GM04503 (cell line): Measurements from ENCODE around the gene PLCG2.
"Not testable (repeated sequence)": the region's sequence is repeated elsewhere in the genome, so short reads cannot be mapped to it uniquely, and the experiment has no call there.

Source experiments
- DNase-seq: peaks from one replicate; pipeline ENCODE4 v3.0.0-alpha.2; 2012; ENCODE audit warnings: low read depth

PLCG2 gene

GRCh38 chr16:81778861-81779535, at the start of gene PLCG2:
TSS of gene PLCG2 (plus strand) at chr16:81779291. CDS start at chr16:81785990, 6,699 bp downstream.
- DNase-seq = no peak

DNA sequence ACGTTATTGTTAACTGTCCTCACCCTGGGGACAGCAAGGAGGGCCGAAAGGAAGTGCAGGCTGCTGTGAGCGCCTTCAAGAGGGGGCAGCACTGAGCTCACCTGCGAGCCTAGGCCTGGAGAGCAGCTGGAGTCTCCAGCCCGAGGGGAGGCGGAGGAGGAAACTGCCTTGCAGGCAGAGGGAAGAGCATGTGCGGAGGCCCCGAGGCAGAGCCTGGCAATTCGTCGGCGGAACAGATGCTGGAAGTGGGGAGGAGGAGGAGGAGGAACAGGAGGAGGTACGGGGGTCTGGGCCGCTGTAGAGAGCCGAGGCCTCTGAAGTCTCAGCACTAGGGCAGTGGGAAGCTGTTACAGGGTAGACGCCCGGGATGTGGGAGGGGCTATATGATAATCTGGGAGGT, 49.6 kb upstream of the PLCG2 start:
- no peak for DNase-seq

GRCh38 chr16:81730090-81731051, 48.7 kb upstream of the PLCG2 start:
- DNase-seq = no peak

DNA sequence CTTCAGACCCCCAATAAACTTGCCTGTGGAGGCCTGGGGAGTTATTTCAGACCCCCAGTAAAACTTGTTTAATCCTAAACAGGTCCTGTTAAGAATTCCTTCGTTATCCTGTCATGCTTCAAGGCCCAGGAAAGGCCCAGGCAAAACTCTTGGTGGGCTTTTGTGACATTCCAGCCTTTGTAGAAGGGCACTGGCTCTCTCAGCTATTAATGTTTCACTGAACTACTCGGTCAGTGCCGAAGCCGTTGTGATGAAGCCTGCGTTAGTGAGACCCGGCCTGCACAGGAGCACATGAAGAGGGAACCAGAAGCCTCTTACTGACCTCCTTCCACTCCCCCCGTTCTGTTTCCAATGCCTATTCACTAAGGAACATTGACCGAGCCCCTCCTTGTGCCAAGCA, 47.4 kb upstream of the PLCG2 start:
- DNase-seq = no peak

DNA sequence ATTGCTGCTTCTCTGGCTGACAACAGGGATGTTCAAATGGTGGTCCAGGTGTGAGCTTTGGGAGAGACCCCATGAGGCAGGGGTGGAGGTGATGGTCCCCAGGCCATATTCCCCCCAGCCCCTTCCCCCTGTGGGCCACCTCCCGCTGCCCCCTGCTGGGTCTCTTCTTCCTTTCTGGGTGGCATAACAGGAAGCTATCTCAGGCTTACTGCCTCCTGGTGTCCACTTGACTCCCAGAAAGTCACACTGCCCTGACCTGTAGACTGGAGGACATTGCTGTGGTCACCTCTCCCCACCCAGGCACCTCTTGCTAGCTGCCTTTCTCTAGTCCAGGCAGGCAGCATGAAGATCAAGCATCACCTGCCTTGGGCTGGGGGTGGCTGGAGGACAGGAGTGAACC, 46.4 kb upstream of the PLCG2 start:
- no peak for DNase-seq

- DNase-seq = no peak
Measured at GRCh38 chr16:81733295-81733694, 45.8 kb upstream of the PLCG2 start.

DNA sequence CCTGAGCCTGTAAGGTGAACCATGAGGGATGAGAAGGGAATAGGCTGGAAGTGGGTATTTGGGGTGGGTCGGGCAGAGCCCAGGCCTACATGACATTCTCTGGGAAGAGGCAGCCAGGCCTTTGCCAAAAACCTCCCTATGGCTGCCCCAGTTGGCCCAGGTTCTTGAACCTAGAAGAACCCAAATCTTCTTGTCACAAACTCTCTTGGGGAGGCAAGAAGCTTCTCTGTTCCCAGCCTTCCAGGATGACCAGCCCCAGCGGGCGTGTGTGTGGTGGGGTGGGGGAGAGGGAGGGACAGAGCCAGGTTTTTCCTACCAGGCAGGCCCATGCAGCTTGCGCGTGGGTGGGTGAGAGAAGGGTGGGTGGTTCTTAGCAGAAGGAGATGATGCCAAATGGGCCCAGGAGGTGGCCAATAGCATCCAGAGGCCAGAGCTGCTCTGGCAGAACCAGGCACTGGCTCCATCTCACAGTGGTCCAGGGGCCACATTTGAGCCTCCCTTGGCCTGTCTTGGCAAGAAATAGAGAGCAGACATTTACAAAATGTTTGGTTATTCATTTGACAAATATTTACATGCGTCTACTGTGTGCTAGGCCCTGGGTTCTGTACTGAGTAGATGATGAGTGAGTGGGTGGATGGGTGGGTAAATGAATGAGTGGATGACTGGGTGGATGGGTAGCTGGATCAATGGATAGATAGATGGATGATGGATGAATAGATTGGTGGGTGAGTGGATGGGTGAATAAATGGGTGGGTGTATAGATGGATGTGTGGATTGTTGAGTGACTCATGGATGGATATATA, 44.3 kb upstream of the PLCG2 start:
- no peak for DNase-seq

- DNase-seq = no peak
Measured at GRCh38 chr16:81737885-81738536, 41.1 kb upstream of the PLCG2 start.

DNA sequence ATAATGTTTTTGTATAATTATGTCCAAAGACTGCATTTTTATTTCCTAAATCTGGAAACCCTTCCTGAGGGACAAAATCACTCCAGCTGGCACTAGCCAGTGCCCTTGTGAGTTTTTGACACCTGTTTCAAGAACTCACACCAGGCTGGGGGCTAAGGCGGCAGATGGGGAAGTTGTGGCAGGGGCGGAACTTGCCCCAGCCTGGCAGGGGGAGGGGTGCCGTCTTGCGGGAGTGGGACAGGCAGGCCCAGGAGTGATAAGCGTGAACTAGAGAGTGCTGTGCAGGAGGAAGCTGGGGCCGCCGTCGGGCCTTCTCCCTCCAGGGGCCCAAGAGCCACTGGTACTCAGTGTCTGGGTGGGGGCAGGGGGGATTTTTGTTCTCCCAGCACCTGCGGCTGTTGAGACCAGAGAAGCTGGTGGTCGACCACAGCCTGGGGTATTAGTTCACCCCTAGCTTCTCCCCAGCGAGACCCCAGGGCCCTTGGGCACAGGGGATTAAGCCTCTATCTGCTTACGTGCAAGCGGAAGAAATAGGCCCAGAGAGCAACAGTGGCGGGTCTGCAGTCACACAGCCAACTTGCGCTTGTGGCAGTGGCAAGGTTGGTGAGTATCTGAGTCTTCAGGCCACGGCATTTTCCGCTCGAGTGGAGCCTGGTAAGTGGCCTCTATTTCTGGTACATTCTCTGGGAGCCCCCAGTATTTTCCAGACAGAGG, 40.2 kb upstream of the PLCG2 start:
- DNase-seq = no peak

- no peak for DNase-seq
Measured at GRCh38 chr16:81739503-81739902, 39.6 kb upstream of the PLCG2 start.

- DNase-seq = no peak
Measured at GRCh38 chr16:81740169-81740568, 38.9 kb upstream of the PLCG2 start.

DNA sequence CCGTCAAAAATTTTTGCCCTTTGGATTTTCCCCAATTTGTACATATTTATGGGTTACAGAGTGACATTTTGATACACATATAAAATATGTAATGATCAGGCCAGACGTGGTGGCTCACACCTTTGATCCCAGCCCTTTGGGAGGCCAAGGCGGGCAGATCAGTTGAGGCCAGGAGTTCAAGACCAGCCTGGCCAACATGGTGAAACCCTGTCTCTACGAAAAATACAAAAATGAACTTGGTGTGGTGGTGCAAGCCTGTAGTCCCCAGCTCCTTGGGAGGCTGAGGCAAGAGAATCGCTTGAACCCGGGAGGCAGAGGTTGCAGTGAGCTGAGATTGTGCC, 37.7 kb upstream of the PLCG2 start:
- DNase-seq = not testable (repeated sequence)

- DNase-seq = no peak
Measured at GRCh38 chr16:81744385-81744784, 34.7 kb upstream of the PLCG2 start.

DNA sequence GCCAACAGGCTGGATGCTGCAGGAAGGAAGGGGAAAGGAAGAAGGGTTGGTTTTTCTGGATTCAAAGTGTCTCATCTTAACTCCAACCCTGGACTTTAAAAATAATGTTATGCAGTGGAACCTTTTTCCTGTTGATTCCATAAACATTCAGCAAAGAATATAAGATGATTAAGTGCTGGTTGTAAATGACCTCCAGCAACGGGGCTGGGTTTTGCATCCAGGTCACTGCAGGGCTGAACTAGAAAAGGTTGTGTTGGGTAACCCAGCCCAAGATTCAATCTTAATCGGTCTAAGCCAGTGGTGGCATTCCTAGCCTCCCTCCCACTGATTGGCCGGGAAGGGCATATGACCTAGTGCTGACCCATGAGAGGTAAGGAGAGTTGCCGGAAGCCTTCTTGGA, 34.2 kb upstream of the PLCG2 start:
- DNase-seq = no peak

- no peak for DNase-seq
Measured at GRCh38 chr16:81745704-81746558, 33.2 kb upstream of the PLCG2 start.

DNA sequence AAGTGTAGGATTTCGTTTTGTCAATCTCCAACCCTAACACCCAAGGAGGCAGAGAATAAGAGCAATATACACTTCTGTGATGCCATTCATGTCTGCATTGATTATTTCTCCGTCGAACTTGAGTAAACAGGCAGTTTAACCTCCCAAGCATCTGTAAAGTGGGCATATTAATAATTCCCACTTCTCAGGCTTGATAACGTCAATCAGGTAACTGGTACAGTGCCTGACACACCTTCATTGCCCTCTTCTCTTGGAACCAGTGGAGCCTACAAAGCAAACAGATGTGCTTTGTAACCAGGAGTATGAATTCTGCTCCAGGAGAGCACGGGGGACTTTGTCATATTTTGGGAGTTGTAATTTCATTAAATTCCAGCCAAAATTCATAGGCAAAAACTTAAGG, 32.5 kb upstream of the PLCG2 start:
- no peak for DNase-seq

GRCh38 chr16:81748476-81749198, 30.5 kb upstream of the PLCG2 start:
- no peak for DNase-seq

DNA sequence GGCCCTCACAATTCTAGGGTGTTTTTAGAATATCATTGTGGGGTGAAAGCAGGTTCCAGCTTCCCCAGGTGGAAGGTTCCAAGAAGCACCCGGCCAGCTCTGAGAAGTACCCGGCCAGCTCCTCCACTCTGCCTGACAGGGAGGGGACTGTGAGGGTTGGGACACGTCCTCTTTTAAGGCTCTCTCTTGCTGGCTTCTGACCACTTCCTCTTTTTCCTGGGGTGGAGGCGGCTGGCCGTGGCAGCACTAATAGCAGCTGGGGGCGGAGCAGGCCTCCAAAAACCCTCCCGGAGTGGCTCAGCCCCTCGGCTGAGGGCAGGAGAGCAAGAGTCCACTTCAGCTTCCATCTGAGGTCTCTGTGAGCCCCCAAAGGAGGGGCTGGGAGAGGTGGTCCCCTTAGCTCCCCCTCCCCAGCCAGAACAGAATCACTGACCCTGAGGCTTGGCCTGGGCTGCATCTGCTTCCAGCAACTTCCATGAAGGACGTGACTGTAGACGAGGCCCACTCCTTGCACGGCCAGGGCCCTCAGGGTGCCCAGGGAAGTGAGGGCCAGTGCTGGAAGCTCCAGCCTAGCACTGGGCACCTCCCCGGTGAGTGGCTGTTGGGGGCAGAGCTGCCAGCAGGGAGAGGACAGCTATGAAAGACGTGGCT, 26.7 kb upstream of the PLCG2 start:
- no peak for DNase-seq

GRCh38 chr16:81752876-81753227, 26.2 kb upstream of the PLCG2 start:
- DNase-seq = no peak
